Right hindlimb (tissue), 1 donor: ENCODE data around the gene GLP2R.
A peak's percentile ranks its signal among the peaks of the same experiment; 100 is the strongest.

Source experiments
- DNase-seq: peaks from one replicate; pipeline ENCODE4 v3.0.0-alpha.2; 2018

The GLP2R gene

GRCh38 chr17:9814337-9814945, 11.3 kb upstream of the GLP2R start:
- no peak for DNase-seq

- no peak for DNase-seq
These were observed 9.3 kb upstream of the GLP2R start for GRCh38 chr17:9816472-9816871.

- DNase-seq: peak; percentile 51
These were observed 8.6 kb upstream of the GLP2R start for GRCh38 chr17:9817086-9817485.

- no peak for DNase-seq
These were observed 7.0 kb upstream of the GLP2R start for GRCh38 chr17:9818760-9819159.

- DNase-seq: no peak
These were observed 5.3 kb upstream of the GLP2R start for GRCh38 chr17:9820448-9820847.

GRCh38 chr17:9821921-9822320, 3.8 kb upstream of the GLP2R start, which contains the start of gene GSG1L2:
GSG1L2 (minus strand) TSS chr17:9822079; CDS start chr17:9822071, 8 bp downstream.
- DNase-seq: no peak

- DNase-seq: no peak
These were observed 1.6 kb upstream of the GLP2R start for GRCh38 chr17:9824094-9824493.

GRCh38 chr17:9824797-9825338, 856 bp upstream of the GLP2R start:
- no peak for DNase-seq

- no peak for DNase-seq
These were observed 2.9 kb downstream of the GLP2R start for GRCh38 chr17:9828296-9829295.

- no peak for DNase-seq
These were observed 3.6 kb downstream of the GLP2R start for GRCh38 chr17:9829343-9829742.

- no peak for DNase-seq
These were observed 5.0 kb downstream of the GLP2R start for GRCh38 chr17:9830711-9831110.

- no peak for DNase-seq
These were observed 8.2 kb downstream of the GLP2R start for GRCh38 chr17:9833922-9834321.

- DNase-seq: no peak
These were observed 12.1 kb downstream of the GLP2R start for GRCh38 chr17:9837551-9838471.

GRCh38 chr17:9839433-9839832, 13.7 kb downstream of the GLP2R start:
- DNase-seq: no peak

GRCh38 chr17:9842057-9842758, 16.5 kb downstream of the GLP2R start:
- DNase-seq: no peak

GRCh38 chr17:9843152-9844010, 17.7 kb downstream of the GLP2R start:
- DNase-seq: no peak

GRCh38 chr17:9844153-9844552, 18.4 kb downstream of the GLP2R start:
- DNase-seq: no peak

- DNase-seq: no peak
These were observed 19.6 kb downstream of the GLP2R start for GRCh38 chr17:9845306-9845705.

GRCh38 chr17:9850151-9850550, 24.4 kb downstream of the GLP2R start:
- DNase-seq: no peak

- DNase-seq: no peak
These were observed 28.5 kb downstream of the GLP2R start for GRCh38 chr17:9854255-9854654.

- no peak for DNase-seq
These were observed 29.3 kb downstream of the GLP2R start for GRCh38 chr17:9855036-9855435.
